Measurements from ENCODE around the gene PARD3. TPM values are rescaled to one million over a fixed set of nuclear protein-coding genes. Genes with fewer than 3 reads are reported as not detected.

Gene PARD3
- total RNA-seq, 4 donors from 2014 or later: 30.9 to 54.6 (median 40.0) TPM

DNA sequence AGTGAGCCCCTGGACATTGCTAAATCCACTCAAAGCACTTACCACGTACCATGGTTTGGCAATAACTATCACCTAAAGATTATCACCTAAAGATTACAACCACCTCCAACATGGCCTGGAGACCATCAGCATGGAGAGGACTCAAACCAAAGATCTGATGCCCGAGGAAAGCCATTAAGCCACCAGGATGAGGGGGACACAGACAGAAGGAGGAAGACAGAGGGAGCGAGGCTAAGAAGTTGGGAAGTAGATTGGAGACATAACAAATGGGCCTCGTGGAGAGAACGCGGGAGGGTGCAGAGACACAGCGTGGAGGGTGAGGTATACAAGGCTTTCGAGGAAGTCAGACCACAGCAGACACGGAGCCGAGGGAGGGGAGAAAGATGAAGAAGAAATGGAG, 700.2 kb downstream of the PARD3 start:
- ATAC-seq (ENCODE audit: low FRiP score) (no peak), DNase-seq (ENCODE audit: low spot score) (no peak)
- no peak for TF ChIP-seq CTCF (IDR thresholded peaks at IDR 0.05)

DNA sequence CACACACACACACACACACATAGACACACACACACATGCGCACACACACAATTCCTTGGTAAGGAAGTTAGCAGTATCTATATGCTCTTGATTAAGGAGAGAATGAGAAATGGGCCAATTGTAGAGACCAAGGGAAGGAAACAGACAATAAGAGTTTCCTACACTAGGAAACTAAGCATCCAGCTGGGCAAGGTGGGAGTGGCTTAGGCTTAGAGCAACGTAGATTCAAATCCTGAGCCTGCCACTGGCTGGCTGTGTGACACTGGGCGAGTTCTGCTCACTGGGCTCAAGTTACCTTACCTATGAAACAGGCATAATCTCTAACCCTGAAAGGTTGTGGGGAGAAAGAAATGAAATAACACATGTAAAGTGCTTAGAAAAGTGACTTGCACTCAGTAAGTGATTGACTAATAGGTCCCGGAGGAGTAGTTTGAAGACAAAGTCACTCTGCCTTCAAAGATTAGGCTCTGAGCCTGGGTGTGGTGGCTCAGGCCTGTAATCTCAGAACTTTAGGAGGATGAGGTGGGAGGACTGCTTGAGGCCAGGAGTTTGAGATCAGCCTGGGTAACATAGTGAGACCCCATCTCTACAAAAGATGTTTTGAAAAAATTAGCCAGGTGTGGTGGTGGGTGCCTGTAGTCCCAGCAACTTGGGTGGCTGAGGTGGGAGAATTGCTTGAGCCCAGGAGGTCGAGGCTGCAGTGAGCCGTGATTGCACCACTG, 701.4 kb downstream of the PARD3 start:
- no peak for ATAC-seq (ENCODE audit: low FRiP score)
- DNase-seq (ENCODE audit: low spot score): no peak
- TF ChIP-seq CTCF (IDR thresholded peaks at IDR 0.05): no peak

GRCh38 chr10:34112171-34112782, 702.8 kb downstream of the PARD3 start:
- DNase-seq (ENCODE audit: low spot score) (no peak), ATAC-seq (ENCODE audit: low FRiP score) (no peak)
- TF ChIP-seq CTCF (IDR thresholded peaks at IDR 0.05): no peak

DNA sequence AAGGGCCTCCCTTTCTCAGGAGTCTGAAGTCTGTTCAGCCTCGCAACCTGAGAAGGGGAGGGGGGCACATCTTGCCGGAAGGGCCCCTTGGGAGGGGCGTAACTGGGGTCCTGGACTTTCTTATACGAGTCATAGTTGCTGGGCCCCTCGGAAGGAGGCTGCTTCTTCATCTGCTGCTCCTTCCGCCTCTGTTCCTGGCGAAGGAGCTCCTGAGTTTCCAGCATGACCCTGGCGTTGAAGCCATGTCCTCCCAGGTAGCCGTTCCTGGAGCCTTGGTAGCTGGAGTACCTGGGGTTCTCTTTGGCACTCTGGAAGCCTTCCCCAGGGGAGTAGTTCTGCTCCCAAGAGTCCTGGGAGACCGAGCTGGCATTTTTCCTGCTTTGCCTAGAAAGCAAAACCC, 703.9 kb downstream of the PARD3 start:
- no peak for DNase-seq (ENCODE audit: low spot score)
- no peak for ATAC-seq (ENCODE audit: low FRiP score)
- no peak for TF ChIP-seq CTCF (IDR thresholded peaks at IDR 0.05)

DNA sequence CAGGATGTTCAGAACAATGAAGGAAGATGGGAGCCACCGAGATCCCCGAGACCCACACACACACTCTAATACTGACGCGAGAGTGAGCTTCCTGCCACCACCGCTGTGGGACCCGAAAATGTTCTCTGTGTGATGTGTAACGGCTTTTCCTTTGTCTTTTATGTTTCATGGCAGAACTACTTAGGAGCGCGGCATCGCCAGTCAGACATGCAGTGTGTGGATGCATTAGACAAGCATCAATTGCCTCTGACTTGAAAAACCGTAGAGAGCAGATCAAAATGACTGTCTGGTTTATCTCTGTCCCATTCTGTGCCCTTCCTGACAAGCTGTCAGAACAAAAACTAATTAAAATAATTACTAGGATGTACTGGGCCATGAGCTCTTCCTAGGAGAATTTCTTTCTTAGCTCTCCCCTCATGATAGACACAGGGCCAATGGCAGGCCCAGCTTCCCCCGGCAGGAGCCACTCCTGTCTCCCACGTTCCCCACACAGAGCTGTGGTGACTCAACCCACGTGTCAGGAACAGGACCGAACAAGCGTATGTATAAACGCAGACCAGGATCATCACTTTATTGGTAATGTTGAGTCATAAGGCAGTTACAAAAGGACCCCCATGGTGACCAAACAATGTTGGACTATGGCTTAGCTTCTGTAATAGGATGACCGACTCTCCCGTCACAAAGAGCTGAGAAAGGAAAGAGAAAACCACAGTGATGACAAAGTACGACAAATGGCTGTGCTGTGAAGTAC, 705.0 kb downstream of the PARD3 start:
- ATAC-seq (ENCODE audit: low FRiP score) (no peak), DNase-seq (ENCODE audit: low spot score) (no peak)
- TF ChIP-seq CTCF (IDR thresholded peaks at IDR 0.05): no peak

- ATAC-seq (ENCODE audit: low FRiP score): no peak
- TF ChIP-seq CTCF (IDR thresholded peaks at IDR 0.05): no peak
- no peak for DNase-seq (ENCODE audit: low spot score)
Observed at GRCh38 chr10:34109495-34109894, 705.6 kb downstream of the PARD3 start.
